HFFc6 (cell line): Measurements from ENCODE around the gene NAV3. TPM values are rescaled to one million over a fixed set of nuclear protein-coding genes. Genes with fewer than 3 reads are reported as not detected.

ENCODE experiments used
- DNase-seq: peaks from one replicate; pipeline ENCODE4 v3.0.0-alpha.2; 2018
- H3K27ac Mint-ChIP-seq: 2 replicates; pipeline ENCODE4 v1.8.0; 2020; ENCODE audit warnings: mild to moderate bottlenecking, mixed read lengths
- H3K27me3 Mint-ChIP-seq: 2 replicates; pipeline ENCODE4 v1.8.0; 2021; ENCODE audit warnings: mild to moderate bottlenecking, moderate library complexity, mixed read lengths; ENCODE audit not compliant: insufficient read depth
- H3K36me3 Mint-ChIP-seq: 2 replicates; pipeline ENCODE4 v1.8.0; 2021; ENCODE audit warnings: low read depth, mixed read lengths
- H3K4me1 Mint-ChIP-seq: 2 replicates; pipeline ENCODE4 v1.8.0; 2020; ENCODE audit warnings: low read depth, mixed read lengths
- H3K4me3 Mint-ChIP-seq: 2 replicates; pipeline ENCODE4 v1.8.0; 2020; ENCODE audit warnings: mild to moderate bottlenecking, moderate library complexity, mixed read lengths
- H3K9me3 Mint-ChIP-seq: 2 replicates; pipeline ENCODE4 v1.8.0; 2020; ENCODE audit warnings: mild to moderate bottlenecking, mixed read lengths
- CTCF ChIP-seq: fragments of 200-600 bp; sonication (generic); IDR thresholded peaks from 2 replicates; pipeline ENCODE4 v1.5.0; 2021; ENCODE audit warnings: antibody characterized with exemption, mild to moderate bottlenecking
- total RNA-seq, 6 experiments: library from RNA; stranded (reverse); fragmentation: NEBNext Ultra II Directional; extraction: Animal tissue kit (Norgen Biotek cat#: 25700); gene quantifications; 2 replicates in 1 of 6; 3 replicates in 5 of 6; pipeline ENCODE4 v1.2.3, GENCODE V29; 2021

Gene NAV3
- total RNA-seq, 6 experiments from 2014 or later = 86.7 to 142 (median 107) TPM

- H3K4me3 Mint-ChIP-seq = no peak overlapping the region
Observed at GRCh38 chr12:77907936-77908335, 77.2 kb downstream of the NAV3 start.

GRCh38 chr12:77914081-77914488, 83.4 kb downstream of the NAV3 start:
- Mint-ChIP-seq H3K4me3 (no peak overlapping the region), H3K27ac (no peak overlapping the region), H3K36me3 (no peaks in the 10 kb centered on the region), H3K27me3 (peaks cover 9% of the 10 kb centered on the region), H3K4me1 (no peaks in the 10 kb centered on the region), H3K9me3 (no peaks in the 10 kb centered on the region)
- no peak for TF ChIP-seq CTCF
- no peak for DNase-seq

More at GRCh38 chr12:77907936-77908335, 77.2 kb downstream of the NAV3 start:
- no peak for TF ChIP-seq CTCF
- H3K9me3 Mint-ChIP-seq = no peaks in the 10 kb centered on the region; the same call in 1 of the 2 replicates
- no peaks in the 10 kb centered on the region for H3K4me1 Mint-ChIP-seq
- no peak for DNase-seq
- H3K36me3 Mint-ChIP-seq = no peaks in the 10 kb centered on the region
- H3K27me3 Mint-ChIP-seq = peaks cover 5% of the 10 kb centered on the region
- no peak overlapping the region for H3K27ac Mint-ChIP-seq

- no peak overlapping the region for H3K27ac Mint-ChIP-seq
- H3K9me3 Mint-ChIP-seq = no peaks in the 10 kb centered on the region
- no peak overlapping the region for H3K4me3 Mint-ChIP-seq
- peaks cover 7% of the 10 kb centered on the region for H3K27me3 Mint-ChIP-seq
- no peaks in the 10 kb centered on the region for H3K4me1 Mint-ChIP-seq
- no peaks in the 10 kb centered on the region for H3K36me3 Mint-ChIP-seq
- DNase-seq = no peak
- no peak for TF ChIP-seq CTCF
Observed at GRCh38 chr12:77915071-77915600, 84.4 kb downstream of the NAV3 start.

GRCh38 chr12:77916276-77916675, 85.6 kb downstream of the NAV3 start:
- Mint-ChIP-seq H3K4me1 (no peaks in the 10 kb centered on the region), H3K27me3 (peaks cover 7% of the 10 kb centered on the region), H3K27ac (no peak overlapping the region), H3K36me3 (no peaks in the 10 kb centered on the region), H3K9me3 (no peaks in the 10 kb centered on the region), H3K4me3 (no peak overlapping the region)
- DNase-seq = no peak
- TF ChIP-seq CTCF = no peak

- Mint-ChIP-seq H3K4me3 (no peak overlapping the region), H3K36me3 (no peaks in the 10 kb centered on the region), H3K9me3 (no peaks in the 10 kb centered on the region), H3K27me3 (peaks cover 7% of the 10 kb centered on the region), H3K4me1 (no peaks in the 10 kb centered on the region), H3K27ac (no peak overlapping the region)
- no peak for TF ChIP-seq CTCF
- no peak for DNase-seq
Observed at GRCh38 chr12:77918046-77918445, 87.4 kb downstream of the NAV3 start.

GRCh38 chr12:77919450-77919849, 88.8 kb downstream of the NAV3 start:
- H3K4me3 Mint-ChIP-seq = no peak overlapping the region

More at GRCh38 chr12:77919450-77919849, 88.8 kb downstream of the NAV3 start:
- Mint-ChIP-seq H3K4me1 (peaks cover 12% of the 10 kb centered on the region), H3K27ac (no peak overlapping the region), H3K9me3 (no peaks in the 10 kb centered on the region), H3K36me3 (no peaks in the 10 kb centered on the region), H3K27me3 (peaks cover 7% of the 10 kb centered on the region)
- TF ChIP-seq CTCF = no peak
- no peak for DNase-seq
